OCI-LY7 (cell line): ENCODE data around the gene GLIPR1L2. TPM values are rescaled to one million over a fixed set of nuclear protein-coding genes. Genes with fewer than 3 reads are reported as not detected.
A peak's percentile ranks its signal among the peaks of the same experiment; 100 is the strongest.

ENCODE experiments used
- Bru-seq: library from RNA; stranded (reverse); fragments of 400-500 nt; gene quantifications from one replicate; lab custom pipeline; 2021; lab: Mats Ljungman, UMichigan
- BruChase-seq, 2 experiments: library from RNA; stranded (reverse); fragments of 400-500 nt; gene quantifications; one replicate each; lab custom pipeline; 2021; lab: Mats Ljungman, UMichigan
- BruUV-seq: library from RNA; stranded (reverse); fragments of 400-500 nt; replicated peaks from 2 replicates; lab custom pipeline; 2021; lab: Mats Ljungman, UMichigan
- CTCF ChIA-PET: fragments of 300-600 bp; sonication (Branson Sonifier 250); formaldehyde crosslinking; loops from one replicate; lab custom pipeline; 2022; ENCODE audit warnings: antibody characterized with exemption; ENCODE audit not compliant: unreplicated experiment; lab: Charles Lee
- POLR2A ChIA-PET: fragments of 300-600 bp; sonication (Branson Sonifier 250); formaldehyde crosslinking; loops from one replicate; lab custom pipeline; 2022; ENCODE audit warnings: antibody characterized with exemption; lab: Charles Lee
- DNase-seq: peaks from one replicate; pipeline ENCODE4 v3.0.0-alpha.2; 2015; ENCODE audit warnings: low spot score
- H2AFZ ChIP-seq: fragments of 200-600 bp; sonication (generic), shearing (Covaris generic); 2 replicates; pipeline ENCODE4 v1.6.1; 2014; ENCODE audit warnings: mild to moderate bottlenecking, antibody characterized with exemption, low read length, moderate library complexity
- H3K27ac ChIP-seq: fragments of 200-600 bp; sonication (generic); 2 replicates; pipeline ENCODE4 v1.5.1; 2014; ENCODE audit warnings: mixed run types, low read depth, mild to moderate bottlenecking, moderate library complexity, low read length, inconsistent platforms; ENCODE audit not compliant: poor library complexity, severe bottlenecking
- H3K36me3 ChIP-seq: fragments of 200-600 bp; sonication (generic); 2 replicates; pipeline ENCODE4 v1.6.1; 2014; ENCODE audit warnings: mild to moderate bottlenecking, antibody characterized with exemption, low read length, moderate library complexity, mixed read lengths; ENCODE audit not compliant: insufficient read depth
- H3K4me1 ChIP-seq: fragments of 200-600 bp; sonication (generic); 2 replicates; pipeline ENCODE4 v1.5.1; 2014; ENCODE audit warnings: mild to moderate bottlenecking, low read length; ENCODE audit not compliant: insufficient read depth, poor library complexity, severe bottlenecking
- H3K4me2 ChIP-seq: fragments of 200-600 bp; sonication (generic); 2 replicates; pipeline ENCODE4 v1.6.1; 2014; ENCODE audit warnings: mild to moderate bottlenecking, low read length
- H3K4me3 ChIP-seq: fragments of 200-600 bp; sonication (generic); 2 replicates; pipeline ENCODE4 v1.5.1; 2014; ENCODE audit warnings: mild to moderate bottlenecking, low read depth, low read length; ENCODE audit not compliant: poor library complexity, severe bottlenecking
- H3K79me2 ChIP-seq: fragments of 200-600 bp; sonication (generic); 2 replicates; pipeline ENCODE4 v1.6.1; 2016; ENCODE audit warnings: low read depth, mild to moderate bottlenecking, low read length, moderate library complexity, mixed read lengths; ENCODE audit not compliant: insufficient read depth
- H3K9me2 ChIP-seq: fragments of 200-600 bp; sonication (generic); 2 replicates; pipeline ENCODE4 v1.6.1; 2016; ENCODE audit warnings: mild to moderate bottlenecking, low read length, mixed read lengths; ENCODE audit not compliant: insufficient read depth
- H3K9me3 ChIP-seq: fragments of 200-600 bp; sonication (generic); 2 replicates; pipeline ENCODE4 v1.6.1; 2014; ENCODE audit warnings: mild to moderate bottlenecking, mixed run types, low read length, mixed read lengths
- H4K20me1 ChIP-seq: fragments of 200-600 bp; sonication (generic); 2 replicates; pipeline ENCODE4 v1.6.1; 2014; ENCODE audit warnings: mild to moderate bottlenecking, antibody characterized with exemption, low read length, moderate library complexity, mixed read lengths; ENCODE audit not compliant: insufficient read depth
- EZH2phosphoT487 ChIP-seq: fragments of 200-600 bp; sonication (generic); IDR thresholded peaks from 2 replicates; pipeline ENCODE4 v1.6.1; 2018; ENCODE audit warnings: low read depth, borderline replicate concordance, mild to moderate bottlenecking, mixed run types, antibody characterized with exemption, low read length, moderate library complexity, mixed read lengths
- intact Hi-C: fragments of 100-400 bp; cut with micrococcal nuclease; formaldehyde crosslinking; loops from one replicate; pipeline ENCODE4 v1.10.0; 2022; ENCODE audit not compliant: unreplicated experiment
- long read RNA-seq: library from polyadenylated mRNA; stranded (forward); transcript quantifications from one replicate; pipeline ENCODE4 v2.0.0, GENCODE V29; 2022
- total RNA-seq, 2 experiments: library from RNA; depleted of rRNA in 1 of 2; stranded (reverse); fragments of >200 nt in 1 of 2; shearing (Covaris generic) in 1 of 2; gene quantifications; 2 replicates each; pipeline ENCODE4 v1.2.3, GENCODE V29; 2014 to 2022
- TF ChIP-seq, protein P1 (sequence below): fragments of 200-600 bp; sonication (generic); conservative IDR thresholded peaks from 2 replicates; pipeline ENCODE4 v1.5.1; 2014; ENCODE audit warnings: mild to moderate bottlenecking, antibody characterized with exemption, low read length, moderate library complexity, mixed read lengths

The GLIPR1L2 gene
- total RNA-seq (2014; rRNA removed; shearing (Covaris generic)) (not detected in 2 replicates), total RNA-seq (2022) (not detected in 2 replicates), Bru-seq, nascent RNA (not detected), BruChase-seq, experiment 1, labeled RNA remaining after a 6-hour chase (not detected), BruChase-seq, experiment 2, labeled RNA remaining after a 2-hour chase (percentile 3 among the genes with signal in this experiment)
- long read RNA-seq, result 0 reads

DNA sequence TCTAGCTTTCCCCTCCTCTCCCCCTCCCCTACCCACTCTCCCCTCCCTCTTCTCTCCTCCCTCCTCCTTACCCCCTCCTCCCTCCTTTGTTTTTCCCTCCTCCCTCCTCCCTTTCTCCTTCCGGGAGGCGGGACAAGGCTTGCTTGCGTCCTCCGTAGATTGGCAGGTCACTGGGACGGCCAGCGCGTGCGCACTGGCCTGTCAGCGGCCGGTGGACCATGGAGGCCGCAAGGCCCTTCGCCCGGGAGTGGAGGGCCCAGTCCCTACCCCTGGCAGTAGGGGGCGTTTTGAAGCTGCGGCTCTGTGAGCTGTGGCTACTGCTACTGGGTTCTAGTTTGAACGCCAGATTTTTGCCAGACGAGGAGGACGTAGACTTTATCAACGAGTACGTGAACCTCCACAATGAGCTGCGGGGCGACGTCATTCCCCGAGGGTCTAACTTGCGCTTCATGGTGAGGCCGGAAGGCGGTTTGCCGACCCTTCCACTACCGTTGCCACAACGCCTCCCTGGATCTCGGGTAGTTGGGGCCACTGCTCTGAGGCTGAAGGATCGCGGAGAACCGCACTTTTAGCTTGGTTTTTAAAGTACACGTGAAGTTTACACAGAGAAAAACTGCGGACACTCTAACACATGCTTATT lies at the start of gene GLIPR1L2:
GLIPR1L2 (plus strand) TSS at position 191 of the 640 bp plus-strand sequence; CDS start at position 219, 28 bp downstream.
- Histone ChIP-seq H3K79me2 (no peaks in the 10 kb centered on the region), H3K9me2 (no peaks in the 10 kb centered on the region), H3K4me2 (peak within 1 kb of the TSS; percentile 50; the same call in 1 of the 2 replicates), H3K4me3 (no peak within 1 kb of the TSS), H3K27ac (no peak within 1 kb of the TSS), H3K4me1 (no peaks in the 10 kb centered on the region), H3K9me3 (no peaks in the 10 kb centered on the region), H4K20me1 (no peaks in the 10 kb centered on the region), H2AFZ (0 out of 2 replicates have a peak within 1 kb of the TSS, but pooled peaks have one; percentile 37), H3K36me3 (no peaks in the 10 kb centered on the region)
- BruUV-seq, result no TSS peak
- DNase-seq, result peak; percentile 5
- POLR2A ChIA-PET, result interaction anchor here (0.6 kb wide), 1 partner anchor 15 kb away, joined by 4 read pairs; no protein-coding TSS in a partner anchor
- intact Hi-C loops, result no loop called here
- CTCF ChIA-PET, result no interaction called here
- TF ChIP-seq EZH2phosphoT487, result no peak
- TF ChIP-seq, protein P1, sequence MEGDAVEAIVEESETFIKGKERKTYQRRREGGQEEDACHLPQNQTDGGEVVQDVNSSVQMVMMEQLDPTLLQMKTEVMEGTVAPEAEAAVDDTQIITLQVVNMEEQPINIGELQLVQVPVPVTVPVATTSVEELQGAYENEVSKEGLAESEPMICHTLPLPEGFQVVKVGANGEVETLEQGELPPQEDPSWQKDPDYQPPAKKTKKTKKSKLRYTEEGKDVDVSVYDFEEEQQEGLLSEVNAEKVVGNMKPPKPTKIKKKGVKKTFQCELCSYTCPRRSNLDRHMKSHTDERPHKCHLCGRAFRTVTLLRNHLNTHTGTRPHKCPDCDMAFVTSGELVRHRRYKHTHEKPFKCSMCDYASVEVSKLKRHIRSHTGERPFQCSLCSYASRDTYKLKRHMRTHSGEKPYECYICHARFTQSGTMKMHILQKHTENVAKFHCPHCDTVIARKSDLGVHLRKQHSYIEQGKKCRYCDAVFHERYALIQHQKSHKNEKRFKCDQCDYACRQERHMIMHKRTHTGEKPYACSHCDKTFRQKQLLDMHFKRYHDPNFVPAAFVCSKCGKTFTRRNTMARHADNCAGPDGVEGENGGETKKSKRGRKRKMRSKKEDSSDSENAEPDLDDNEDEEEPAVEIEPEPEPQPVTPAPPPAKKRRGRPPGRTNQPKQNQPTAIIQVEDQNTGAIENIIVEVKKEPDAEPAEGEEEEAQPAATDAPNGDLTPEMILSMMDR, result peak; percentile 62

DNA sequence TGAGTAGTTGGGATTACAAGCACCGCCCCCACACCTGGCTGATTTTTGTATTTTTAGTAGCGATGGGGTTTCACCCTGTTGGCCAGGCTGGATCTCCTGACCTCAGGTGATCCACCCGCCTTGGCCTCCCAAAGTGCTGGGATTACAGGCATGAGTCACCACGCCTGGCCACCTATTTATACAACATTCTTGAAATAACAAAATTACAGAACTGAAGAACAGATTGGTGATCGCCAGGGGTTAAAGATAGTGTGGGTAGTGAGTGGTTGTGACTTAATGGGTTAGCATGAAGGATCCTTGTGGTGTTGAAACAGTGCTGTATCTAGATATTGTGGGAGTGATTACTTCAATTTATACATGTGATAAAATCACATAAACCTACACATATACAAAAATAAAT lies 49.0 kb upstream of the GLIPR1L2 start:
- CTCF ChIA-PET, result no interaction called here

More for the DNA sequence above, 49.0 kb upstream of the GLIPR1L2 start:
- intact Hi-C loops, result loop anchor here (2.0 kb wide), 1 partner anchor 27 kb away; no protein-coding TSS in a partner anchor
- DNase-seq, result no peak
- Histone ChIP-seq H3K36me3 (no peaks in the 10 kb centered on the region), H3K9me2 (no peaks in the 10 kb centered on the region), H2AFZ (no peak overlapping the region), H3K4me2 (no peak overlapping the region), H4K20me1 (no peaks in the 10 kb centered on the region), H3K9me3 (no peaks in the 10 kb centered on the region), H3K4me1 (no peaks in the 10 kb centered on the region), H3K79me2 (no peaks in the 10 kb centered on the region), H3K4me3 (no peak overlapping the region), H3K27ac (no peak overlapping the region)
- POLR2A ChIA-PET, result interaction anchor here (1.0 kb wide), 1 partner anchor 16 kb away, joined by 3 read pairs; no protein-coding TSS in a partner anchor
- TF ChIP-seq EZH2phosphoT487, result no peak
- TF ChIP-seq, protein P1, result no peak
- BruUV-seq, result no TSS peak
